GM18511 (cell line): Measurements from ENCODE around the gene MRPL23.

Source experiments
- ATAC-seq: cut with Tn5 transposase; IDR thresholded peaks from one replicate; pipeline ENCODE4 v1.9.1; 2021; ENCODE audit warnings: mild to moderate bottlenecking, moderate library complexity; ENCODE audit not compliant: unreplicated experiment

Gene MRPL23

DNA sequence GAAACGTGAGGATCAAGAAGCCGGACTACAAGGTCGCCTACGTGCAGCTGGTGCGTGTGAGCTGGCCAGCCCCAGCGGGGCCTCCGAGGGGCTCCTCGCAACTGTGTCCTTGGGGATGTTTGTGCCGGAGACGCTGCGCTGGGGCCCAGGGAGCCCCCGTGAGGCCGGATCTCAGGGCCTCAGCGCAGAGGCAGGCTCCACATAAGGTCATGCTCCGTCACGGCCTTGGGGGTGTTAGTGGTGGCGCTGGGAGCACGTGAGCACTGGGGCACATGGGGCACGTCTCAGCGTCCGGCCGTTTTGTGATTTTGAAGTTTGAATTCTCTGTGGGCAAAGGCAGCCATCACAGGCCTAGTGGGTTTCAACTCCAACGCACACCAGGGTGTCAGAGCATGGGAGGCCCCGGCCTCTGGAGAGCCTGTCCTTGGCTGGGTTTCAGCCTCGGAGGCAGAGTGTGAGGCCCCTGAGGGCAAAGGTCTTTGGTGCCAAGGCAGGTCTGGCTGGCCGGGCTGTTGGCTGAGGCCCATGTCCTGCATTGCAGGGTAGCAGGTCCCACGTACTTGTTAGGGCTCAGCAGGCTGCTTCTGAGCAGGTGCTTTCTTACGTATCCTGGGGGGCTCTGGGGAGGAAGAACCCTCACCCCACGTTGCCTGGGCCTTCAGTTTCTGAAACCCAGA lies 5.8 kb downstream of the MRPL23 start:
- no peak for ATAC-seq

DNA sequence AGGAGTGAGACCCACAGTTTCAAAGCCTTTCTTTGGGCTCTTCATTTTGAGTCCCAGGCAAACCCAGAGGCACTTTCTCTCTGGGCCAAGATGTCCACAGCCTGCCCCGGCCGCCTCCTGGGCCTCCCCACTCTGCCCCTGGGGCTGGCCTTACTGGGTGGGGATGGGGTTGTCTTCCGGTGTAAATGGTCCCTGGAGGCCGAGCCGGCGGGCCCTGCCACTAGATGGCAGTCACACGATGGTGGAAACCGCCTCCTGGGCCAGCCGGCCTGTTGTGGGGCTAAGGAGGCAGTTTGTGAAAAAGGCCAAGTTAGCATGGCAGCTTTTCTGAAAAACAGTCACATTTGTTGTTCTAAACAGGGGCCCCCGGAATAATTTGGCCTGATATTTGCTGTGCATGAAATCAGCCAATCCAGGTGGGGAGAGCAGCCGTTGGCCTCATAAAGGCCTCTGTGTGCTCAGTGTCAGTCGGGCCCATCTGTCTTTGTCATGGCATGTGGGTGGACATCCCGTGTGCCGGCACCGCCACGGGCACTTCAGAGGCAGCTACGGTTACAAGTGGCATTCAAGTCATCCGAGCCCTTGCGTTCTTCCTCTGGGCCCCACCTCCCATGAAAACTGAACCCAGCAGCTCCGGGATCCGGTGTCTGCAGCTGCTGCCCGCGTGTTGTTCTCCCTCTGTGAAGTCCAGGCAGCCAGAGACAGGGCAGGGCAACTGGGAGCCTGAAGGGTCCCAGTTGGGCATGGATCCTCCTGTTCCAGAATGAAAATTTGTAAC lies 6.5 kb downstream of the MRPL23 start:
- ATAC-seq = no peak

DNA sequence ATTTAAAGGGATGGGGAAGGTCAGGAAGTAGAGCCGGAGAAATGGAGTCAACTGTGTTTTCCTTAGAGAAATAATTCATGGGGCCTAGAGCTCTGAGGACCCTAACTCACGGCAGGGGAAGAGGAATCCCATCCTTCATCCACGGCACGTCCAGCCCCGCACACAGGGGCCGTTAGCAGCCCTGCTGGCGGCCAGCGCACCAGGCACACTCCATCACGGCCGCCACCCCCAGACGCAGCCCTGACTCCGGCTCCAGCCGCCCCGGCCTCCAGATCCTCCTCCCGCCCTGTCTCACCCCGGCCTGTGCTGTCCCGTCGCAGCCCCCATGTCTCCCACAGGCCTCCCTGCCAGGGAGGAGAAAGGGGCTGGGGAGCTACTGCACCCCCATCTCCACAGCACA lies 11.2 kb downstream of the MRPL23 start:
- no peak for ATAC-seq

DNA sequence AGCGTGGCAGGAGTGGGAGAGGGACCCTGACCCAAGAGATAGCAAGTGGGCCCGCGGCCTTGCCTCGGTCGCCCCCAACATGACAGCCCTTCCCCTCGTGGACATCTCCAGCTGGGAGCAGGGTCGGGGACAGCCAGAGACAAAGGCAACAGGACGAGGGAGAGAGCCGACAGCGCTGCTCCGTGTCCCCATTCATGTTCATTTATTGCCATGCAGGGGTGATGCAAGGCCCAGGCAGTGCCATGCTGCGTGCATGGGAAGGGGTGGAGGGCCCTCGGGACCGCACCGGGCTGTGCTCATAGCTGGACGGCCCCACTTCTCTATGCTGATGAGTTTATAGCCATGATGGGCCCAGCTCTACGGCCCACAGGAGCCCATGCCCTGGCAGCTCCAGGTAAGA lies 12.7 kb downstream of the MRPL23 start:
- no peak for ATAC-seq

DNA sequence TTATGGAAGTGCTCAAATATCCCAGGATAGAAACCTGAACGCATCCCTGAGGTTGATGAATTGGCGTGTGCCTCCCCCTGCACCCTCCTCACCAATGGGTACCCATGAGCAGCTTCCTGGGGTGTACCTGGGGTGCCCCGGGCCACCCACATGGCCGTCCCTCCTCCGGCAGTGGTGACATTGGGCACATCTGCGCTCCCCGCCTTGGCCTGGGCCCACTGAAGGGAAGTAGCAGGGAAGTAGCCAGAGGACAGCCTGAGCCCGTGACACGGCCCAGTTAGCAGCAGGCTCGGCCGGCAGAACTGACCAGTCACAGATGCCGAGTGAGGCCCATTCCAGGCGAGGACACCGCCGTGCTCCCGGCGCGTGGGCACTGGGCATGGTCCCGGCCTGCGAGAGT lies 16.7 kb downstream of the MRPL23 start:
- ATAC-seq = no peak

DNA sequence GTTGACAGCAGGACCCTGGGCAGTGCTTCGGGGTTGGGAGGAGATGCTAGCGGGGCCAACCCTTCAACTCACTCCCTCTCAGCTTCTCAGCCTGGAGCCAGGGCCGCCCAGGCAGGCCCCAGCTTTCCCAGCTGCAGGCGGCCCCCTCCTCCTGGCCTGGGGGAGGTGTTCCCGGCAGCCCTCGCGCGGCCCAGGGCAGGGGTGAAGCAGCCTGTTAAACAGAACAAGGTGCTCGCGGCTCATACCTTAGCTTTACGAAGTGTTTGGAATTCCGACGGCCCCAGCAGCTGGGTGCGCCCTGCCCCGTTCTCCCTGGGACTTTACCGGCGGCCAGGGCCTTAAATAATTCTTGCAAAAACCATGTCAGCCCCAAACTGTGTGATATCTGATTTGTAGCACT lies 17.2 kb downstream of the MRPL23 start:
- ATAC-seq = no peak

DNA sequence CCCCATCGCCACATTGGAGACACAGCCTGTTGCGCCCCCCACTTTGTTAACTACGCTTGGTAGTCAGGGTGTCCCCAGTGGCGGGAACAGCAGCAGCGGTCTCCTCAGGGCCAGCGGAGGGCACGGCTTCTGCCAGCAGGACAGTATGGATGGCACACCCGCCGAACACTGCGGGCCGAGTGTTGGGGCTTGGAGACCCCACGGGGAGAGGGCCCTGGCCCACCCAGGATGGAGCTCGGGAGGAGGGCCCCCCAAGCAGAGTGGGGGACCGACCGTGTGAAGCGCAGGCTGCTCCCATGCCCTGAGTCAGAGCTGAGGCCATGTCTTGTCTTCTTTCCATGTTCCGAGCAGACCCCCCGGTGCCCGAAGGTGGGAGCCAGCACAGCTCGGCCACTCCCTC lies 17.8 kb downstream of the MRPL23 start:
- ATAC-seq = no peak

DNA sequence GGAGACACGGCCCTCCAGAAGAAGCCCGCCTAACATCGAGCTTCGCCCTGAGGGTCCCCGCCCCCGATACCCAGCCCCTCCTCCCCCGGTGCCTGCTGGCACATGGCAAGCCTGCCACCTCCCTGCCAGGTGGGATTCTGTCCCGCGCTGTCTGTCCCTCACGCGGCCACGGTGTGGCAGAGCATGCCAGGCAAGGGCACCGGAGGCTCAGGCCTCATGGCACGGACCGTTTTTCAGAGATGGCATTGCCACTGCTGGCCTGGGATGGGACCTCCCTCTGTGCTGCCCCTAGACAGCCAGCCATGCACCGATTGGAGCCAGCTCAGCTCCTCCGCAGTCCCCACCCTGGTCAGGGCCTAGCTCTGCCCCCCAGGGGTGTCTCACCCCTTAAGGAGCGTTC lies 19.4 kb downstream of the MRPL23 start:
- ATAC-seq = no peak

DNA sequence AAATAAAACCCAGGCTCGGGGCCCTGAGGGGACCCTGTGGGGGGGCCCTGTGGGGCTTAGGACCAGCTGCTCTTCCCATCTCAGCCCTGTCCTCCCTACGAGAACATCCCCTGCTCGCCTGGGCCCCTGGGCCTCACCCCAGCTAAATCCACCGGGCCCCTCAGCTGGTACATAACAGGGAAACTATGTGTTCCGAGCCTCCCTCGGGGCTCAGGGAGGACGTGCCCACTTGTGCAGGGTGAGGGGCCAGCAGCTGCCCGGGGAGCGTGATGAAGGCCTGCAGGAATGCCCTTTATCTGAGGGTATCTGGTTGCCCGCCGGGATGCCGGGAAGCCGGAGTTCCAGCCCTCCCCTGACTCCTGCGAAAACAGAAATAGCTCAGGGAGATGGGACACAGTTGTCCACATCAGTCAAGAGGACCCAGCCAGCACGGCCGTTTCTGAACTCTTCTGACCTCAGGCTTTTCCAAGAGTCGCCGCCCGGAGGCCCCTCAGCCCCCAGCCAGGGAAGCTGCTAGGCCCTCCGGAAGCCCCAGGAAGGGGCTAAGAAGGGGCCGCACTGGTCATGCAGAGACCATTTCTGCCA lies 20.6 kb downstream of the MRPL23 start:
- ATAC-seq = no peak

DNA sequence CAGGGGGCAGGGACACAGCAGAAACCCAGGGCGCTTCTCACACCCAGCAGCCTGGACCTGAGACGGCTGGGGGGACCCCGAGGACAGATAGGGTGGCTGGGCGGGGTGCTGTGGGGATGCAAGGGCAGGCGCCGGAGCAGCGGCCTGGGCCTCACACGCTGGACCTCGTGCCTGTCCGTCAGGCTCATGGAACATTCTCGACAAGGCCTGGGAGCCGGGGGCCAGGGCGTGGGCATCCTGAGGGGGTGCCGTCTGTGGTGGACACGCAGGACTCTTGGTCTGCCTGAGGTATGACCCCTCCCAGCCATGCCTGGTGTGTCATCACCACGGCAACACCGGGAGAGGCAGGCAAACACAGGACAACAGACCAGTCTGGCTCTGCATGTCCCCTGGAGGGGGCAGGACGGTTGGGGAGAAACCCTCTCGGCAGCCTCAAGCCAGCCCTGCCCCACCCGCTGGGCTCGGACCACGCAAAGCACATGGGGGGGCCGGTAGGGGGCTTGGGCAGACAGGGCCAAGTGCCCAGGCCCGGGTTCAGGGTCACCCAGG lies 21.4 kb downstream of the MRPL23 start:
- no peak for ATAC-seq

DNA sequence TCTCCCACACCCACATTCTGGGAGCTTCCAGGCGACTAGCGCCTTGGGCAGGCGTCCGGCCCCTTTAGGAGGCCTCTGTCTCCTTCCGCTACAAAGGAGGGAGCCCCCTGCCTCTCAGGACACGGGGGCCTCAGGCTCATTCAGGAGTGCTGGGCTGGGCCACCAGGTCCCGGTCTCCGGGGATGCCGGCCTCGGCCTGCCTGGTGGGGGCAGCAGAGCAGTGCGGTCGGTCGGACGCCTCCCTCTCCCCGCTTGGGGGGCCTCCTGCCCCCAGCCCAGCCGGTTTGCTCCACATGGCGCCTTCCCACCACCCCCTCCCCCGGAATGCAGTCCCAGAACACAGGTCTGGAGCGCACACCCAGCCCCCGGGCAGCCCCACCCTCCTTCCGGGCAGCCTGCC lies 21.9 kb downstream of the MRPL23 start:
- ATAC-seq = no peak

DNA sequence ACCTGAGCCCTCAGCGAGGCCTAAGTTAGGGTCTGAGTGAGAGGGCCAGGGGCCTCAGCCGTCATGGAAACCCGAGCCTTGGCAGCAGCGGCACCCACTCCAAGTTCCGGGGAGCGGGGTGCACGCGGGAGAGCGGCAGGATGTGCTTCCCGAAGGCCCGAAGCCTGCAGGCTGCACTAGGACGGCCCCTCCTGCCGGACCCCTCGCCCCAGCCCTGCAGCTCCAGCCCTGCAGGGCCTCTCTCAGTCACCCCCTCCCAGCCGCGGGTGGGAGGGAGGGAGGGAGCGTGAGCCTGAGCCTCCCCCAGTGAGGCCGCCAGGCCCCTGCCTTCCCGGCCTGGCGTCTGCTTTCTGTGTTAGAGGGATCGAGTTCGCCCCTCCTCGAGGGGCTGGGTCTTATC lies 22.6 kb downstream of the MRPL23 start:
- no peak for ATAC-seq

DNA sequence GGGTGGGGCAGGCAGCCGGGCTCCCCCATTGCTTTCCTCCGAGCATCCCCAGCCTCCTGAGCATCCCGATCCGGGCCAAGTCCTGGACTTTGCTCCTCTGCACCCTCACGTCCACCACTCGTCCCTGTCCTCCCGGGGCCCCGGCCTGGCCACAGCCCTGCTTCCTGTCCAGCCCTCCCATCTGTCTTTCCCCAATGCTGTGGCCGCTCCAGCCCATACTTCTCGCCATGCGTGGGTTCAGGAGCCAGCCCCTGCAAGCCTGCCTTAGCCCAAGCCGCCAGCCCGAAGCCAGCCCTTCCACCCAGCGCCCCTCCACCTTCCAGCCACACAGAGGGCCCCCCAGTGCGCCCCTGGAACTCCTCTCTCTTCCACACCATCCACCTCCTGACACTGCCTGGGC lies 23.8 kb downstream of the MRPL23 start:
- no peak for ATAC-seq

DNA sequence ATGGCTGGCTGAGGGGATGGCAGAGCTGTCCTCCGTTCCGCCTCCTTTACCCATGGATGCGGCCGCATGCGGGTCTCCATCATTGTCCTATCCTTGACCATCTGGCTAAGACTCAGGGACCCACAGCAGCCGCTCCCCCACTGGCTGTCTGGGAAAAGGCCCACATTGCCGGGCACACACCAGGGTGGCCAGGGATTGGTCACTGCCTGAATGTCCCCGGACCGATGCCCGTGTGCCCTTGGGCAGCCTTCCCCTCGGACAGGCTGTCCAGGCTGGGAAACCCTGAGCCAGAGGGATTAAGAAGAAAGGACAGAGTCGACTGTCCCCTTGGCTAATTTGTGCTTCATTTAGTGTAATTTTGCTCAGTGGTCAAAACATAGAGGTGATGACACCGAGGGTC lies 28.1 kb downstream of the MRPL23 start:
- ATAC-seq = no peak

DNA sequence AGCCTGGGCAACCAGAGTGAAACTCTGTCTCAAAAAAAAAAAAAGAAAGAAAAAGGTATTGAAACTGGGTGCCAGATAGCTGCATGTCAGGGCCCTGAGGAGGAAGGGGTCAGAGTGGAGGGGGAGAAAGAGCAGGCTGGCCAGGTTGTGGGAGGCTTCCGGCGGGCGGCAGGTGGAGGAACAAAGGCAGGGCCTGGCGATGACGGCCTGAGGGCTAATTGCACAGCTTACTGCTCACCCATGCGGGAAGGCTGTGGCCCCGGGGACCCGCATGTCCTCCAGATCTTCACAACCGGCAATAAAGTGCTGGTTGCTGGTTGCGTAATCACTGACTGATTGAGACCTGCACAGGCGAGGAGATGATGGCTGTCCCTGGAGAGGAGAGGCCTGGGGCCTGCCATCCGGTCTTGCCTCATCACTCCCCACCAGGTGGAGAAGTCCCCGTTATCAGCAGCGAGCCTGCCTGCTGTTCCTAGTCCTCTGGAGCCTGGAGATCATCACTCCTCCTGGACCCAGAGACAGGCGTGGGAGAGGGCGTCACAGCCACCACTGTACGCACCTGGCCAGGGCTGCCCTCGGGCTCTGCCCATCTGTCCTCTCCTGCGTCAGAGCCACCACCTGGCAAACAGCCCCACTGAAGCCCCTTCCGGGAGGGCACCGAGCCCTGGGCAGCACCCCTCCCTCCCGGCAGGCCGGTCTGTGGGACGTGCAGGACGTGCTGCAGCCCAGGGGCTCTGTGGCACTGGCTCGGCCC lies 31.8 kb downstream of the MRPL23 start:
- ATAC-seq = no peak

DNA sequence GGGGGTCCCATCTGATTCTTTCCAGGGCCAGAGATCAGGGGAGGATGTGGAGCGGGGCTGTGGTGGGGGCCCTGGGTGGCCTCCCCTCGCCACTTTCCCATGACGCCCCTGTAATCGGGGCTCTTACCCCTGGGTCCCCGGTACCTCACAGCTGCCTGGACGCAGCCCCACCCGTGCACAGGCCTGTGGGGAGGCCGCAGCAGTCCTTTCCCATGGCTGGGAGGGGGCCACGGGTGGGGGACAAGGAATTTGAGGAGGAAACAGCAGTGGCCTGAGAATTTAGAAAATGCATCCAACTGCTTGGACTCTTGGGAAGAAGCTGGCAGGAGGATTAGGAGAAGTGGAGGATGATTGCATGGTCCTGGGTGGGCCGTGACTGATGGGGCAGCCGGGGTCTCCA lies 32.5 kb downstream of the MRPL23 start:
- ATAC-seq = no peak

DNA sequence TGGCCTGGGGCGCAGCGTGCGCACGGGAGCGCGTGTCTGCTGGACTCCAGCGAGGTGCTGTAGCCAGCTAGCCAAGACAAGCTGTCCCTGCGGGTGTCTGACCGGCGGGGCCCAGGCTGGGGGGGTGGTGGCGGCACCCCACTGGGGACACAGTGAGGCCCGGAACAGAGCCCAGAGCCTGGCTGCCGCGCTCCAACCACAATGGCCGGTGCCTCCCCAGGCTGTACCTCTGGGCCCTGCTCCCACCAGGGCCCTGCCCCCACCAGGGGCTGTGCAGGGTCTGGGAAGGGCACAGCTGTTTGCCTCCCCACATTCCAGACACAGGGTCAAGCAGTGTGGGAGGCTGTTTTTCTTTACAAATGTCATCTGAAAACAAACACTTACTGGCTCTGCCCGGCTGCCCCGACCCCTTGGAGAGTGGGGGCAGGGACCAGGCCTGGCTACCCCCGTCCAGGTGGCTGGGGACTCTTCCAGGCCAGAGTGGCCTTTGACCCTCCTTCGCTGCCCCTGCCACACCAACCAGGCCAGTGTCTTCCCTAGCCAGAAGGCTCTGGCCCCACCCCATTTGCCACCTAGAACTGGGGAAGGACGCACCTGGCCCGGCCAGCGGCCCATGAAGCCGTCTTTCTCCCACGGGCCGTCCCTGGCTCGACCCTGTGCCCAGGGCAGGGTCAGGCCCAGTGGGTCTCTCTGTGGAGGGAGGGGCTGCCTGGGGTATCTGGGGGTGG lies 35.9 kb downstream of the MRPL23 start:
- no peak for ATAC-seq

DNA sequence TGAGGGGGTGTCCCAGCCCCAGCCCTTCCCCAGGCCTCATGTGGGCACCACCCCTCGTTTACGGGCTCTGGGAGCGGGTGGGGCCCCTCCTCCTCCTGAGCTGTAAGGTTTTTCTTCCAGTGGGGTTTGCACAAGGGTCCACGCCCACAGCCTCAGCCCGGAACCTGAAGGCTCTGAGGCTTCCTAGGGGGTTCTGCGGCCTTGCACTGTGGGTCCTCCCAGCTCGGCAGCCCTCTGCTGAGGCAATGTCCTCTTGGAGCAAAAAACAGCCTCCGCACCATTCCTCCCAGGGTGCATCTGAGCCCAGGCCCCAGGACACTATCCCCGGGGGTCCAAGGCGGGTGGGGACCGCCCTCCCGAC lies 36.4 kb downstream of the MRPL23 start:
- no peak for ATAC-seq

DNA sequence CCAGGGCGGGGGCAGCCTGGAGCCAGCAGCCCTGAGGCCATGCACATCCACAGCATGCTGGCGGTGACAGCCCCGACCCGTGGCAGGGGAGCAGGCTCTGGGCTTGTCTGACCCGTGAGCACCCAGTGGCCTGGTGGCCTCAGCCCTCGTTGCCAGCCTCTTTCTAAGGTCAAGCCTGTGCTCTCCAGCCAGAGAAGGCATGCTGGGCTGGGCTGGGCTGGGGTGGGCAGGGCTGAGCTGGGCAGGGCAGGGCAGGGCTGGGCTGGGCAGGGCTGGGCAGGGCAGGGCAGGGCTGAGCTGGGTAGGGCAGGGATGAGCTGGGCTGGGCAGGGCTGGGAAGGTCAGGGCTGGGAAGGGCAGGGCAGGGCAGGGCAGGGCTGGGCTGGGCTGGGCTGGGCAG lies 39.9 kb downstream of the MRPL23 start:
- no peak for ATAC-seq

DNA sequence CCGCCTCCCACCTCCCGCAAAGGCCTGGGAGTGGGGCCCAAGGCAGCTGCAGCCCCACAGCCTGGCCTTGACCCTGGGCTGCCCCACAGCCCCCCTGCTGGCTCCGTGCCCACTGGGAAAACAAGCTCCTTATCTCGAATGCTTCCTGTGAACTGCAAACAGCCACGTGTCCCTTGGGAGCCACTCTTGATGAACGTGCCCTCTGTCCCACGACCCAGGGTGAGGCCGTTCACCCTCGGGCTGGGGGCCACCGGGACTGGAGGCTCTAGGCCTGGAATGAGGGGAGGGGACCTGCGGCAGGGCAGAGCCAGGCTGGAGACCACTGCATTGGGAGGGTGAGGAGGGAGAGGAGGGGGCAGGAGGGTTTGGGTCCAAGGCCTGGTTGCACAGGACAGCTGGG lies 41.0 kb downstream of the MRPL23 start:
- no peak for ATAC-seq
